ENCODE measurements around the gene COMT.
A peak's percentile ranks its signal among the peaks of the same experiment; 100 is the strongest.

COMT gene

GRCh38 chr22:19974268-19974861 is 32.8 kb downstream of the COMT start:
- TF ChIP-seq CTCF (IDR thresholded peaks at IDR 0.05) = no peak
- DNase-seq (ENCODE audit: low spot score) = no peak
- no peak overlapping the region for H3K4me3 ChIP-seq
- H3K27ac ChIP-seq = peak overlapping the region in 1 of 2 donors; percentile 56

- no peak for DNase-seq (ENCODE audit: low spot score)
- H3K27ac ChIP-seq = peak overlapping the region in 1 of 2 donors; percentile 56
- TF ChIP-seq CTCF (IDR thresholded peaks at IDR 0.05) = no peak
- no peak overlapping the region for H3K4me3 ChIP-seq
Measured at GRCh38 chr22:19974935-19975706, 33.5 kb downstream of the COMT start.

GRCh38 chr22:19975707-19976035 is 34.1 kb downstream of the COMT start:
- no peak for DNase-seq (ENCODE audit: low spot score)
- Histone ChIP-seq H3K4me3 (no peak overlapping the region), H3K27ac (peak overlapping the region in 1 of 2 donors; percentile 2)
- no peak for TF ChIP-seq CTCF (IDR thresholded peaks at IDR 0.05)

- DNase-seq (ENCODE audit: low spot score) = no peak
- Histone ChIP-seq H3K27ac (no peak overlapping the region), H3K4me3 (no peak overlapping the region)
- no peak for TF ChIP-seq CTCF (IDR thresholded peaks at IDR 0.05)
Measured at GRCh38 chr22:19976671-19977070, 35.1 kb downstream of the COMT start.

GRCh38 chr22:19977296-19978243 is 36.0 kb downstream of the COMT start:
- no peak for DNase-seq (ENCODE audit: low spot score)
- H3K4me3 ChIP-seq = no peak overlapping the region
- TF ChIP-seq CTCF (IDR thresholded peaks at IDR 0.05) = no peak
- H3K27ac ChIP-seq = no peak overlapping the region

GRCh38 chr22:19978748-19979147 is 37.2 kb downstream of the COMT start:
- H3K4me3 ChIP-seq = no peak overlapping the region
- DNase-seq (ENCODE audit: low spot score) = no peak
- no peak overlapping the region for H3K27ac ChIP-seq
- TF ChIP-seq CTCF (IDR thresholded peaks at IDR 0.05) = no peak

Measured in coronary artery (tissue), 2 donors.